Activated CD4-positive, alpha-beta T cell treated with anti-CD3 and anti-CD28 coated beads, Interleukin-2, amount 50 U/mL, for 24 hours (primary cell): ENCODE results near the gene MRPL40.
A peak's percentile ranks its signal among the peaks of the same experiment; 100 is the strongest.

Experiments used
- DNase-seq, 2 donors: peaks; one replicate each; pipeline ENCODE4 v3.0.0-alpha.2; 2020; ENCODE audit warnings: low read depth in 1 of 2, low spot score in 1 of 2

Gene MRPL40

GRCh38 chr22:19461506-19461905, 29.2 kb downstream of the MRPL40 start:
- DNase-seq: no peak

DNA sequence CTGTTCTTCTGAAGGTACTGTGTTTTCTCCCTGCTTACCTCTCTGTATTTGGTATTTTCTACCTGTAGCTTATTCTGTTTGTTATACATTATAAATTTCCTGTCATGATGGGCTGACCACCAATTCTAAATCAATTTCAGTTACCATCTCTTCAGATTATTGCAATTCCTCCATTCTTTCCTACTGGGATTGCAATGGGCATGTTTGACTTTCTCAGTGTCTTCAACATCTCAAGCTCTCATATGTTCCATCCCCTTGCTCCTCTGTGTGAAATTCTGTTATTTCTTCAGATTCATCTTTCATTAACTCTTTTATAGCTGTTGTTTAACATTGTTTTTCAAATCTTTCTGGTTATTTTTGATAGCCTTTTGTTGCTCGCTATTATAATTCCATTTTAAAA, 30.7 kb downstream of the MRPL40 start:
- no peak for DNase-seq

- DNase-seq: no peak
These were observed 31.4 kb downstream of the MRPL40 start for GRCh38 chr22:19463491-19464469.

GRCh38 chr22:19464546-19464945, 32.2 kb downstream of the MRPL40 start:
- DNase-seq: no peak

DNA sequence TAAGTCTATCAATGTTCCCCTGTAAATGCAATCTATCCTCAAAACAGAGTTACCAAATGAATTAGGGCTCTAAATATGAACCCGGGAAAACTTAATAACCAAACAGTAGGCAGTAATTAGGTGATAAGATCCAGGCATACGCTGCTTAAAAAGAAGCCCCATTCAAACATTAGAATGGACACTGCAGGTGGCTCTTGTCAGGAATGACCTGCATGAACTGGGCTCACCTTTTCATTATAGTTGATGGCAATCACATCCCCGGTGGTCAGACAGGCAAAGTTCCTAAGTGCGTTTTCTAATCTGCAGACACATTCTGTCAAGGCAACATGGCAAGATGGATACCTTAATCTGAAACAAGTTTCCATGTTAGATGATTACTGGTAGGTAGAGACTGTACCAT, 32.6 kb downstream of the MRPL40 start:
- no peak for DNase-seq

GRCh38 chr22:19466126-19466716, 33.9 kb downstream of the MRPL40 start:
- DNase-seq: no peak

DNA sequence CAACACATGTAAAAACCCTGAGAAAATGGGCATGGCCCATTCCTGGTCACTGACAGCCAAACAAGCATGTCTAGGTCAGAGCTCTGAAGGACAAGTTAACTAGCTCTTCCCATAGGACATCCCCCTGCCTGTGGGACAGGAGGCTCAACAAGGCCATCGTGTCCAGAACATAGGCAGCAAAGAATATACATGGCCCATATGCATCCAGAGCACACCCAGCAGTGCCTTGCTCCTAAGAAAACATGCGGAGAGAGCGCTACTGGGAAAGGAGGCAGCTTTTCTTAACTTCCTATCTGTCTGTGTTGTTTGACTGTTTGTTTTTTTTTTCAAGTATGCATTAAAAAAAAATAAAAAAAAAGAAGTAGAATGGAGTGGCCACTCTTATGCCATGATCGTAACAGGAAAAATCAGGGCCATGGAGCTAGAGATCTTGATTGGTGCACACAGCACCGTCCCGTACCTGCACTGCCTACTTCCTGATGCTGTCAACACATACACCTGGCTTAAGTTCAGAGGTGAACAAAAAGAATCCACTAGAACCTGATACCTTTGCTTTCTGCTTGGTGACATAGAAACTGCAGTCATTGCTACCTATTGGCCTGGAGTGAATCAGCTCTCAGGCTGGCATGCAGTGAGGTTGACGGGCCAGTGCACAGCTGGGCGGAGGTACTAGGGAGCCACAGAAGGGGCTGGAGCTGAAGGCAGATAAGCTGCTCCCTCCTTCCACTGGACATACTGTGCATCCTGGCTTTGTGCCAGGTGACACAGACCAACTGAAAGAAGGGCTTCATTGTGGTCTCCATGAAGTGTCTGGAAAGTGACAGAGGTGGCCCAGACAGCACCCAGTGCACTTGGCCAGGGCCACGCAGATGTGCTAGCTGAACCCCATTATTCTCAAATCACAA, 34.8 kb downstream of the MRPL40 start:
- no peak for DNase-seq

DNA sequence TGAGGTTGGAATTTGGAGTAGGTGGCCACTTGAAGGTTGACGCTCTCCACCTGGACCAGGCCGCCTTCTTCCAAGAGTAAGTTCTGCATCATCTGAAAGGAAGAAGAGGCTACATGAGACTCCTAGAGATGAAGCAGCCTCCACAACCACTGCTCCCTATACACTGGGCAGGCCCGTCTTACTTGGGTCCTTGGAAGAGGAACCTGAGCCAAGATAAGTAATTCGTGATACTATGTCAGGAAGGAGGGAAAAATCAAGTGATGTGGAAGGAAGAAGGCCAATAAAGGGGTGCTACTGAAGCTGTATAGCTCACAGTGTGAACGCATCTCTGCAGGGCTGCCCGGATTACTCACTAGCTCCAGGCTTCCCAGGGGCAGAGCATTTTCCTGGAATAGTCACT, 35.6 kb downstream of the MRPL40 start:
- DNase-seq: no peak

- DNase-seq: no peak
These were observed 37.1 kb downstream of the MRPL40 start for GRCh38 chr22:19469421-19469820.

DNA sequence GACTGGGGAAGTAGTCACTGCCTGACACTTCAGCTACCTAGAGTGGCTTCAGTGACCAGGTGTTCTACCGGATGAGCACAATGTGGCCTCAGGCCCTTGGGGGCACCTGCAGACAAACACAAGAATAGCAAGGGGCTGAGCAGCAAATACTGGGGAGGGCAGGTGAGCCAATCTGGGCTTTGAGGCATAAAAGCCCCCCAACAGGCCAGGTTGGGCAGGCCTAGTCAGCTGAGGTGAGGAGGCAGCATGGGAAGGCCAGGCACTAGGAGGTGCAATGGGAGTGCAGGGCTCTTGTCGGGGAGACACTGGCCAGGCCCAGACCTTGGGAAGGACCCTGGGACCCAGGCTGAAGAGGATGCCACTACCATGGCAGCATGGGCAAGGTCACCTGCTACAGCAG, 37.7 kb downstream of the MRPL40 start:
- DNase-seq: no peak

- DNase-seq: no peak
These were observed 39.2 kb downstream of the MRPL40 start for GRCh38 chr22:19471572-19471971.

GRCh38 chr22:19472233-19472632, 39.9 kb downstream of the MRPL40 start:
- DNase-seq: no peak

DNA sequence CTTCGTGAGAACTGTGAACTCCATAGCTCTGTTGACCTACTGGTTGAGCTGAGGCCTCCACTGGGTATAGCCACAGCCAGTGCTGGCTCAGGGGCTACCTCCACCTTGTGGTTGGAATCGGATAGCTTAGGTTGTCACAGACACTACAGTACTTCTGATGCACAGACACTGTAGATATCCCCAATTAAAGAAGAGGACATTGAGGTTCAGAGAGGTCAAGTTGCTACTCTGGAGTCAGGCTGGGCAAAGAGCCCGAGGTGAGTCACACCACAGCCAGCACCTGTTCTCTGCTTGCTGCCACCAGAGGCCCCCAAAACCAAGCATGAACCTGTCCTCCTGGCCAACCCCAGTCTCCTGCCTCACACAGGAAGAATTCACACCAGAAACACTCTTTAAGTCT, 41.2 kb downstream of the MRPL40 start:
- no peak for DNase-seq

DNA sequence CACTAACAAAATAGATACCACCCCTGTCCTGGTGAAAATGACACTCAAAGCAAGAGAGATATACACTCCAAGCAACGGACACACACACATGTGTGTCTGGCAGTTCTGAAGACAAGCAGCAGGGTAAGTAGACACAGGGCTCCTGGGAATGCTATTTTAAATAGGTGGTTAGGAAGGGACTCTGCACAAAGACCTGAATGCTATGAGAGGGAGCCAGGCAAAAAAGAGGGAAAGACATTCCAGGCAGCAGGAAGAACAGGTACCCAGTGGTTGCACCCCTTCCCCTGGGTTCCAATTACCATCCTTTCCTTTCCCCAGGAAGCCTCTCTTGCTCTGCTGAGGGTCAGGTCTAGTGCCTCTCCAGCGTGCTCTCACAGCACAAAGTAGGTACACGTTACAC, 43.7 kb downstream of the MRPL40 start:
- DNase-seq: no peak

DNA sequence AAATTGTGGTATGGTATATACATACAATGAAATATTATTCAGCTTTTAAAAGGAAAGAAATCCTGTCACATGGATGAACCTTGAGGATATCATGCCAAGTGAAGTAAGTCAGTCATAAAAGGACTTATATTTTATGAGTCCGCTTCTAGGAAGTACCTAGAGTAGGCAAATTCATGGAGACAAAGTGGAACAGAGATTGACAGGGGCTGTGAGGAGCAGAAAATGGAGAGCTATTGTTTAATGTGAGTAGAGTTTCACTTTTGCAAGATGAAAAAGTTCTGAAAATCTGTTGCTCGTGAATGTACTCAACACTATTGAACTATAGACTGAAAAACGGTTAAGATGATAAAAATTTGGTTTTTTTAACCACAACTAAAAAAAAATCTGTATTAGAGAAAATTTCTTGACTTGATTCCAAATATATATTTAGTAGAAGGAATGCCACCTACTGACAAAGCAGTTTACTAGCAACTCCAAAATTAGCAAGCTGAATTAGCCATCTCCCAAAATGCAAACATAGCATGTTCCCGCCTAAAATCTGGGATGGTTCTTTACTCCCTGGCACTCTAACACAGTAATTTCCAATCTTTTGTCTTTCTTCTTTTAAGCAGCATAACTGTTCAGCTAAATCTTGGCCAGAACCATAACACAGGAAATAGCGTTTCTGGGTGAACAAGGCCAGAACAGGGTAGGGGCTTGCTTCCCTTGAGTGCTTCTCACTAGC, 45.1 kb downstream of the MRPL40 start:
- DNase-seq: no peak

- DNase-seq: peak in 1 of 2 donors; percentile 7
These were observed 45.9 kb downstream of the MRPL40 start for GRCh38 chr22:19478045-19478900.

- peak; percentile 63 to 67 for DNase-seq
These were observed 46.6 kb downstream of the MRPL40 start, which contains the start of gene UFD1 for GRCh38 chr22:19478901-19479354. Gene UFD1, minus strand, starts transcription at chr22:19479193. Its CDS starts 108 bp downstream, at chr22:19479085.

- peak; percentile 82 to 94 for DNase-seq
These were observed 47.2 kb downstream of the MRPL40 start, which contains the start of gene CDC45 for GRCh38 chr22:19479355-19480172. Gene CDC45, plus strand, starts transcription at chr22:19479920. Its CDS starts 49 bp downstream, at chr22:19479969.

GRCh38 chr22:19480173-19480568, 47.8 kb downstream of the MRPL40 start:
- DNase-seq: no peak
